ENCODE measurements around the gene CCDC107. TPM values are rescaled to one million over a fixed set of nuclear protein-coding genes. Genes with fewer than 3 reads are reported as not detected.

Gene CCDC107
- total and polyA plus RNA-seq, 9 of the 15 experiments (the other 6 are each of a cell fraction or from before 2014, with no cell fraction given): 0.35 to 11.3 (median 6.9) TPM; not detected in 1

GRCh38 chr9:35679766-35680330 is 21.8 kb downstream of the CCDC107 start:
- FAIRE-seq (no peak), ATAC-seq (no peak), DNase-seq (ENCODE audit: extremely low read depth in 1 of 4, low spot score in 3 of 4) (no peak)
- Histone ChIP-seq H4K20me1 (replicated peaks; ENCODE audit: control insufficient read depth, insufficient read depth, low read length) (no peaks in the 10 kb centered on the region), H3K27ac (ENCODE audit: extremely low read depth, low read depth, low read length) (no peak overlapping the region), H2AFZ (ENCODE audit: low read depth, low read length) (no peak overlapping the region), H3K4me2 (ENCODE audit: insufficient read depth, low read length) (no peak overlapping the region), H3K9ac (ENCODE audit: insufficient read depth in 1 of 2, low read depth in 2 of 2, low read length in 2 of 2) (no peak overlapping the region), H3K36me3 (ENCODE audit: control insufficient read depth, insufficient read depth, low read length) (peaks cover 7% of the 10 kb centered on the region; the same call in 2 of the 3 replicates), H3K9me1 (ENCODE audit: control insufficient read depth, insufficient read depth, low read length) (no peaks in the 10 kb centered on the region), H3K27me3 (ENCODE audit: control insufficient read depth in 2 of 2, insufficient read depth in 2 of 2, low read length in 2 of 2) (no peaks in the 10 kb centered on the region), H3K4me3 (no peak overlapping the region), H3K4me1 (replicated peaks in 1 of 2; ENCODE audit: control insufficient read depth in 2 of 2, insufficient read depth in 2 of 2, low read length in 2 of 2) (peaks cover 4 to 9% of the 10 kb centered on the region in 2 experiments; a peak in 4 of 5 replicates), H3K79me2 (ENCODE audit: control insufficient read depth, insufficient read depth, low read length) (no peaks in the 10 kb centered on the region), H3K9me3 (replicated peaks; ENCODE audit: control insufficient read depth, insufficient read depth, low read depth, low read length) (no peaks in the 10 kb centered on the region)
- TF ChIP-seq CREBBP (IDR thresholded peaks at IDR 0.05; ENCODE audit: low read depth, low read length) (no peak), ZNF589 (CRISPR knock-in tag; IDR thresholded peaks at IDR 0.05; ENCODE audit: low read depth) (no peak), CREB5 (CRISPR knock-in tag; IDR thresholded peaks at IDR 0.05) (no peak), ZFP1 (CRISPR knock-in tag; IDR thresholded peaks at IDR 0.05) (no peak), FOS (IDR thresholded peaks at IDR 0.05; ENCODE audit: extremely low read depth, insufficient read length) (no peak), ZNF830 (CRISPR knock-in tag; IDR thresholded peaks at IDR 0.05) (no peak), CBX1 (IDR thresholded peaks at IDR 0.05; ENCODE audit: low read depth) (no peak)
- ChIA-PET POLR2A (interaction anchor here (0.7 to 1.9 kb wide), 5 partner anchors 10 to 52 kb away, joined by 3 to 6 read pairs (median 3); partner anchors contain the start of genes ARHGEF39, CCDC107, CREB3 and RMRP), CTCF (ENCODE audit: low intra/inter-chr PET ratio) (no interaction called here)
- in situ Hi-C loops (cut with MboI): no loop called here
- 61% methylated on average over 7 of the region's 8 CpGs for WGBS (ENCODE audit: insufficient coverage, low coverage, missing lambda C conversion rate)
- intact Hi-C loops (cut with micrococcal nuclease): no loop called here
- BruUV-seq (replicated peaks): no TSS peak

Data from K562 (cell line).